HT1080 (cell line): ENCODE data around the gene RPL22L1. TPM values are rescaled to one million over a fixed set of nuclear protein-coding genes. Genes with fewer than 3 reads are reported as not detected.
"Not testable (repeated sequence)": the region's sequence is repeated elsewhere in the genome, so short reads cannot be mapped to it uniquely, and the experiment has no call there.

Experiments
- DNase-seq: peaks from one replicate; pipeline ENCODE4 v3.0.0-alpha.2; 2015; ENCODE audit warnings: low read depth
- total RNA-seq: library from RNA; depleted of rRNA; stranded (reverse); fragments of >200 nt; shearing (Covaris generic); gene quantifications from 2 replicates; pipeline ENCODE4 v1.2.3, GENCODE V29; 2014

RPL22L1 gene
- total RNA-seq, 1 experiment from 2014 or later = 337 TPM

DNA sequence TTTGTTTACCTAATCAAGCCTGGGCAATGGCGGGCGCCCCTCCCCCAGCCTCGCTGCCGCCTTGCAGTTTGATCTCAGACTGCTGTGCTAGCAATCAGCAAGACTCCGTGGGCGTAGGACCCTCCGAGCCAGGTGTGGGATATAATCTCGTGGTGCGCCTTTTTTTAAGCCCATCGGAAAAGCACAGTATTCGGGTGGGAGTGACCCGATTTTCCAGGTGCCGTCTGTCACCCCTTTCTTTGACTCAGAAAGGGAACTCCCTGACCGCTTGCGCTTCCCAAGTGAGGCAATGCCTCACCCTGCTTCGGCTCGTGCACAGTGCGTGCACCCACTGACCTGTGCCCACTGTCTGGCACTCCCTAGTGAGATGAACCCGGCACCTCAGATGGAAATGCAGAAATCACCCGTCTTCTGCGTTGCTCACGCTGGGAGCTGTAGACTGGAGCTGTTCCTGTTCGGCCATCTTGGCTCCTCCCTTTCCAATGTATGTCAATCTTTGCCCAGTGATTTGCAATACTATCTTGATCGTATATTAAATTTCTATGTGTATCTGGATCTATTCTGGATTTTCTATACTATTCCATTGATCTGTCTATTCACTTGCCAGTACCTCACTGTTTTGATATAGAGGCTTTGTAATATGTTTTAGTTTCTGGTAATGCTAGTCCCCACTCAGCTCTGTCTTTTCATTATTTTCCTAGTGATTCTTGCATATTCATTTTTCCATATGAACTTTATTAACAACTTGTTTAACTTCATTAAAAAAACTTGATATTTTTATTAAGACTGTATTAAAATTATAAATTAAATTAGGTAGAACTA lies 14.3 kb upstream of the RPL22L1 start:
- not testable (repeated sequence) for DNase-seq

DNA sequence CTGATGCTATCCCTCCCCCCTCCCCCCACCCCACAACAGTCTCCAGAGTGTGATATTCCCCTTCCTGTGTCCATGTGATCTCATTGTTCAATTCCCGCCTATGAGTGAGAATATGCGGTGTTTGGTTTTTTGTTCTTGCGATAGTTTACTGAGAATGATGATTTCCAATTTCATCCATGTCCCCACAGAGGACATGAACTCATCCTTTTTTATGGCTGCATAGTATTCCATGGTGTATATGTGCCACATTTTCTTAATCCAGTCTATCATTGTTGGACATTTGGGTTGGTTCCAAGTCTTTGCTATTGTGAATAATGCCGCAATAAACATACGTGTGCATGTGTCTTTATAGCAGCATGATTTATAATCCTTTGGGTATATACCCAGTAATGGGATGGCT lies 8.7 kb upstream of the RPL22L1 start:
- DNase-seq = not testable (repeated sequence)

DNA sequence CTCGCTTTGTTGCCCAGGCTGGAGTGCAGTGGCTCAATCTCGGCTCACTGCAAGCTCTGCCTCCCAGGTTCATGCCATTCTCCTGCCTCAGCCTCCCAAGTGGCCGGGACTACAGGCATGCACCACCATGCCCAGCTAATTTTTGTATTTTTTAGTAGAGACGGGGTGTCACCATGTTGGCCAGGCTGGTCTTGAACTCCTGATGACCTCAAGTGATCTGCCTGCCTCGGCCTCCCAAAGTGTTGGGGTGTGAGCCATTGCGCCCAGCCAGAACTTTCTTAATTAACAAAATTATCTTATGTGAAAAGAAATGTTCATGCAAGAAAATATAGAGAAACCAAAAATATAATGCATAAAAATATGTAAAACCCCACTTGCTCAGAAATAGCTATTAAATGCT lies 7.3 kb upstream of the RPL22L1 start:
- not testable (repeated sequence) for DNase-seq

GRCh38 chr3:170876537-170876936 lies 6.5 kb upstream of the RPL22L1 start:
- DNase-seq = no peak

- no peak for DNase-seq
Observed at GRCh38 chr3:170869239-170869590, 780 bp downstream of the RPL22L1 start.

GRCh38 chr3:170868577-170869238 lies 1.3 kb downstream of the RPL22L1 start:
- DNase-seq = peak; percentile 64

DNA sequence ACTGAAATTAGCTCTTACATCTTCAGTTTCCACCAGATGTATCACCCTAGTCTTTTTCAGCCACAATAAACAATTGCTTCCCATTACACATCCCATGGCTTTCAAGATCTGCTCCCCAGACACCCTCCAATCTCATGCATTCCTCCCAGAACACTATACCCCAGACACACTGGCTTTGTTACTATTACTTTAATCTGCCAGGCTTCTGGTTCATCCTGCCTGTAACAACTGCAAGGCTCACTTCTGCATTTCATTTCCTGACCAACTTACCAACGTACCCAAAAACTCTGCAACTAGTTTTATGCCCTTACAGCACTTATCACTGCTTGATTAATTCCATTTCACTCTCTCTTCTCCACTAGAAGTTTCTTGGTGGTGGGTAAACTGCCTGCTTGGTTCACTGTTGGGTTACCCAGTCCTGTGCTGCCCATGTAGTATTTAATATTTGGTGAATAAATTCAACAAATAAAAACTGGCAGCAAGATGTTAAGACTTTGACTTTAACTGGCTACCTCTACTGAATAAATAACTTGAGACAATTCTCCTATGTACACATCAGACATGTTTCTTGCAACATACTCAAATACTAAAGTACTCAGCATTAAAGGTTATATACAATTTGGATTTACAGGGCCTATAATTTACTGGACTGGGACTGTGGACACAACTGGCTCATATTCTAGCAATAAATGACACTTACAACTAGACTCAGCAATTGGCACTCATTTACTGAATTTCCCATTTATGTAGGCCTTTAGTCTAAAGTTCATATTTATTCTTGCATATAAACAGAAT lies 2.7 kb downstream of the RPL22L1 start:
- peak; percentile 45 for DNase-seq

DNA sequence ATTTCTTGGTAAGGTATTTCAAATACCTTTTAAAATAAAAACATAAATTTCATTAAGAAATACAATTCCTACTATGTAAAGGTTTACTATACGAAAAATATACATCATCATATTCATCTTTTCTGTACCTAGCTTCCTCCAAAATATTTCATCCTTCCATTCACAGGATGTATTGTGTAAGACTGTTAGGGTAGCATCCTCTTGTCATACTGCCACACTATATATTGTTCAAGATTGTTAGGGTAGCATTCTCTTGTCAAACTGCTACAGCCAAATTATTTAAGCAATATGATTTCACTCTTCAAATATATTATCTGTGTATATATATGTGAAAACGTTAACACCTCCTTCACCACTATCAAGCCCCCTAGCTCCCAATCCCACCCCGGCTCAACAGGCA lies 3.5 kb downstream of the RPL22L1 start:
- DNase-seq = no peak

GRCh38 chr3:170865209-170866094 lies 4.5 kb downstream of the RPL22L1 start:
- peak; percentile 64 for DNase-seq

DNA sequence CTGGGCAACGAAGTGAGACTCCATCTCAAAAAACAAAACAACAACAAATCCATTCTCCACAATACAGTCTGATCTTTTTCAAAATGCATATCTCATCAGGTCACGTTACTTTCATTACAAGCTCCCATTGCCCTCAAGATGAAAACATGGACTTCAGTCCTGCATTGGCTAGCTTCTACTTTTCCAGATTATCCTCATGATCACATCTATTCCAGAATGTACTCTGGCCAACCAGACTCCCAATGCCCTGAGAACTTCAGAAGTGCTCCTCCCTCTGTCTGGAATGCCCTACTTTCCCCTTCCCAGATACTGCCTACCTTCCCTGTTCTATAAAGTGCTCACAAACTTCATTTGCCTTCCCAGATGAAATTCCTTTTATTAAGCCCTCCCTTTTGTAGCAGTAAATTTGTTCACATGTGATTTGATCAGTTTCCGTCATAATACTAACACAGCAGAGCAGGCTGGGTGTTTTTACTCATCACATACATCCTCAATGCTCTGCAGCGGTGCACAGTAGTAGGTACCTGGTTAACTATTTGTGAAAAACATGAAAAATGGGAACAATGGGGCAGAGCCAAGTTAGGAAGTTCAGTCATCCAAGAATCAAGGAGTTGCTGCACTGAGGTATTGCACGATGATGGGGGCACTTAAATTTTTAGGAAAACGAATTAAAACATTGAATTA lies 5.3 kb downstream of the RPL22L1 start:
- peak; percentile 74 for DNase-seq

DNA sequence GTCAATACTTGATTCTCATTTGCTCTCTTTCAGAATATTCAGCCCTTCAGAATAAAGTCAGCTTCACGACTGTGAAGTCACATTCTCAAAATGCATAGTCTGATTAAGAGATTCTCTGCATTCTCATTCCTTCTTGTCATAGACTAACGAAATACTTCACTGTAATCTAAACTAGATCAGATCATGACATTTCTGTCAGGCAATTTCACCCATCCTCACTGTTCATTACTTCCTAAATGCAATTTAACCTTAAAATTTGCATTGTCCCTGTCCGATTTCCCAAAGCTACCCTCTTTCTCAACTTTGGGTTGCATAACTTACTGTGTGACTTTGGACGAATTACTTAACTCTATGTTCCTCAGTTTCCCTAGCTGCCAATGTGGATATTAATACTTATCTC lies 6.2 kb downstream of the RPL22L1 start:
- peak; percentile 17 for DNase-seq

- peak; percentile 7 for DNase-seq
Observed at GRCh38 chr3:170862618-170863374, 7.2 kb downstream of the RPL22L1 start.

DNA sequence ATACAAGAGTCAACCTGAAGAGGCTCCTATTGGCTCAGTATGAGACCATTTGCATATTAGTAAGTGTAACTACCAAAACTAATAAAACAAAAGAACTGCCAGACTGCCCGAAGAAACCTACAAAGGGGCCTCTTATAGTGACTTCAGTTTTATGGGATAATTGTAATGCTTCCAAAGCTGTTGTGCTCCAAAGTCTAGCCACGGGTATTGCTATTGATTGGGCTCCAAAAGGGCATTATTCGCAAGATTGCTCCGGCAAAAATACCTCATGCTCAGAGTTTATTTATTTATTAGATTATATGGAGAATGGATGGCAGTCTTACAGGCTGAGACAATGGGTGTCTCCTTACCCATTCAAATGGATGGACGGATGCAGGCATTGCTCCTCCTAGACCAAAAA lies 11.4 kb downstream of the RPL22L1 start:
- no peak for DNase-seq

DNA sequence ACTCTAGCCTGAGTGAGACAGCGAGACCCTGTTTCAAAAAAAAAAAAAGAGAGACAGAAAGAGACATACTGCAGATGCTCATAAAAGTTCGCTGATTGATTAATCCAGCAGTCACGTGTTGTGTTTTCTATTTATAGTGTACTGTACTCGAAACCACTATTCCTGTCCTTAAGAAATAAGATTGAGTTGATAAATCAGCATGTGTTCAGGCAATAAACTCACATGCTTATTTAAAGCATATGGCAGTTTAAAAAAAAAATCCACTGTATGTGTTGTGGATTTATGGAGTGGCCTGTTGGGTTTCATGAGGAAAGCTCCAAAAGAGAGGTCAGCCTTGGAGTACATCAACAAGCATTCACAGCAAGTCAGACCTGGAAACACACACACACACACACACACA lies 17.7 kb downstream of the RPL22L1 start:
- no peak for DNase-seq

- DNase-seq = no peak
Observed at GRCh38 chr3:170848292-170848917, 21.6 kb downstream of the RPL22L1 start.

GRCh38 chr3:170844377-170844776 lies 25.6 kb downstream of the RPL22L1 start:
- no peak for DNase-seq

DNA sequence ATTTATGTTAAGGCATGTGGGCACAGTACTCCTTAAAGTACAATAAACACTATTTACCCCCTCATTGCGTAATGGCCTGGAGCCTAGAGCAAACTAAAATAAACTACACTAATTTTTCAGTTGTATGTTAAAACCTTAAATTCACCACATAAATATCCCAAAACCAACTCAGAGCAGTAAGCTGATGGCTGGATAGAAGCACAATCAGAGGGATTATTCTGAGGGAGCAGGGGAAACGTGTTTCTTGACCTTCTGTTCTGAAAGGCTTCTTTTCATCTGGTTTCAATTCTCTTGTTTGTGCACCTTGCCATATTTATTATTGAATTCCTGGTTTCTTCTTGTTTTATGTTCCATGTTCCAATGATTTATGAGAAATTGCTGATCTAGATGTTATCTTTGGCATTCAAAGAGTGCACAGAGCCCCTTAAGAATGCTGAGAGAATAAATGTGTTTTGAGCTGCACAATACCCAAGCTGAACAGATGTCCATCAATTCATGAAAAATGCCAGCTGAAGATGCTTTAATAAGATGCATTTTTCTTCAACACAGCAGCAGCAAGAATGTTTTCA lies 29.6 kb downstream of the RPL22L1 start:
- no peak for DNase-seq

DNA sequence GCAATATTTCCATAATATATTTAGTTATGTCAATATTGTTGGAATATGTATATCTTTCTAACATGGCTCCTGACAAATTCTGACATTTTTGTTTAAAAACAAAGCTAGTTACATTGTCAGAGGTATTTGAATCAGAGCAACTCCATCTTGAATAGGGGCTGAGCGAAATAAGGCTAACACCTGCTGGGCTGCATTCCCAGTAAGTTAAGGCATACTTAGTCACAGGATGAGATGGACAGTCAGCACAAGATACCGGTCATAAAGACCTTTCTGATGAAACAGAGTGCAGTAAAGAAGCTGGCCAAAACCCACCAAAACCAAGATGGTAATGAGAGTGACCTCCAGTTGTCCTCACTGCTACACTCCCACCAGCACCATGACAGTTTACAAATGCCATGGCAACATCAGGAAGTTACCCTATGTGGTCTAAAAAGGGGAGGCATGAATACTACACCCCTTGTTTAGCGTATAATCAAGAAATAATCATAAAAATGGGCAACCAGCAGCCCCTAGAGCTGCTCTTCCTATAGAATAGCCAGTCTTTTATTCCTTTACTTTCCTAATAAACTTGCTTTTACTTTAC lies 30.4 kb downstream of the RPL22L1 start:
- DNase-seq = peak; percentile 28

- DNase-seq = no peak
Observed at GRCh38 chr3:170836491-170836890, 33.5 kb downstream of the RPL22L1 start.
